ENCODE data around the gene BTG4. TPM values are rescaled to one million over a fixed set of nuclear protein-coding genes. Genes with fewer than 3 reads are reported as not detected.

BTG4 gene
- total RNA-seq, 4 donors from 2014 or later: not detected

- intact Hi-C loops (cut with DNase I): no loop called here
- Histone ChIP-seq H3K4me3 (replicated peaks in 1 of 3) (no peak overlapping the region), H3K9me3 (no peaks in the 10 kb centered on the region), H3K4me1 (no peaks in the 10 kb centered on the region), H3K27ac (no peak overlapping the region), H3K36me3 (no peaks in the 10 kb centered on the region), H3K27me3 (no peaks in the 10 kb centered on the region)
- TF ChIP-seq CTCF (IDR thresholded peaks at IDR 0.05) (no peak), POLR2A (IDR thresholded peaks at IDR 0.05) (no peak)
- 96 to 98% methylated on average over 2 of the region's 2 CpGs for WGBS, 2 donors
- DNase-seq: no peak
These were observed 8.4 kb upstream of the BTG4 start for GRCh38 chr11:111520560-111520959.

DNA sequence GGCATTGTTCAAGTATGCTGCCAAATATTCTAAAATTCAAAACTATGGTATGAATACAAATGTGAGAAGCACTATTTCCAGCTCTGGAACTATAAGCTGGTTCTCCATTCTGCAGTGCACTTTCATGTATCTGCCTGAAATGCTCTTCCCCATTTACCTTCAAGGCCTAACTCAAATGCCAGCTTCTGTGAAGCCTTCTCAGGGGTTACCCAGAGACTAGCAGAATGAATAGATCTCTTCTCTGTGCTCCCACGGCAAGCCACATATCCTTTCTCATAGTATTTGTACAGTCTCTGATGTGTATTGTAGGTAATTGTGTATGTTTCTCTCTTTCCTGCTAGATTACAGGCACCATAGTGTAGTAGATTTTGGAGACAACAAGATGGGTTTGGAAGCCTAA, 6.5 kb upstream of the BTG4 start:
- H3K4me1 ChIP-seq: no peaks in the 10 kb centered on the region
- WGBS, 2 donors: 61 to 68% methylated on average over 1 of the region's 1 CpG
- intact Hi-C loops (cut with DNase I): no loop called here
- no peak for DNase-seq
- no peaks in the 10 kb centered on the region for H3K27me3 ChIP-seq
- TF ChIP-seq CTCF (IDR thresholded peaks at IDR 0.05) (no peak), POLR2A (IDR thresholded peaks at IDR 0.05) (no peak)
- no peak overlapping the region for H3K4me3 ChIP-seq (replicated peaks in 1 of 3)
- no peaks in the 10 kb centered on the region for H3K9me3 ChIP-seq
- H3K27ac ChIP-seq: no peak overlapping the region
- no peaks in the 10 kb centered on the region for H3K36me3 ChIP-seq

DNA sequence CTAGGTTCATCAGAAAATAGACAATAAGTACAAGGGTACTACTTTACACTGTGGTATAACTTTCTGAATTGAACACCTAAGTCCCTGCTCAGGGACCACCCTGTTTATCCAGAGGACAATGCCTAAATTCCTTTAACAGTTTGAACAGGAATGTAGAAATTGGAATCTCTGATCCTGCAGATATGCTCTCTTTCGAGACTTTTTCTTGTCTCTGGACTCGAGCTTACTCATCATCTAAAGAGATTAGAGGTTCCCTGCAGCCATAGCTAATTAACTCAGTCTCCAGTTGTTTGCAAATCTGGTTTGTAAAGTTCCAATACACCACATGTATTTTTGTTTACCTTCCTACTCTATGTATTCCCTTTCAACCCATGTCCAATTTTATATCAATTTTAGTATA, 3.4 kb upstream of the BTG4 start:
- TF ChIP-seq CTCF (IDR thresholded peaks at IDR 0.05): no peak
- no peak for TF ChIP-seq POLR2A (IDR thresholded peaks at IDR 0.05)
- intact Hi-C loops (cut with DNase I): no loop called here
- no peak for DNase-seq
- Histone ChIP-seq H3K4me1 (peaks cover 0 to 11% of the 10 kb centered on the region in 2 donors), H3K27me3 (no peaks in the 10 kb centered on the region), H3K4me3 (replicated peaks in 1 of 3) (no peak overlapping the region), H3K9me3 (no peaks in the 10 kb centered on the region), H3K36me3 (no peaks in the 10 kb centered on the region), H3K27ac (no peak overlapping the region)
- 92 to 94% methylated on average over 2 of the region's 2 CpGs for WGBS, 2 donors

DNA sequence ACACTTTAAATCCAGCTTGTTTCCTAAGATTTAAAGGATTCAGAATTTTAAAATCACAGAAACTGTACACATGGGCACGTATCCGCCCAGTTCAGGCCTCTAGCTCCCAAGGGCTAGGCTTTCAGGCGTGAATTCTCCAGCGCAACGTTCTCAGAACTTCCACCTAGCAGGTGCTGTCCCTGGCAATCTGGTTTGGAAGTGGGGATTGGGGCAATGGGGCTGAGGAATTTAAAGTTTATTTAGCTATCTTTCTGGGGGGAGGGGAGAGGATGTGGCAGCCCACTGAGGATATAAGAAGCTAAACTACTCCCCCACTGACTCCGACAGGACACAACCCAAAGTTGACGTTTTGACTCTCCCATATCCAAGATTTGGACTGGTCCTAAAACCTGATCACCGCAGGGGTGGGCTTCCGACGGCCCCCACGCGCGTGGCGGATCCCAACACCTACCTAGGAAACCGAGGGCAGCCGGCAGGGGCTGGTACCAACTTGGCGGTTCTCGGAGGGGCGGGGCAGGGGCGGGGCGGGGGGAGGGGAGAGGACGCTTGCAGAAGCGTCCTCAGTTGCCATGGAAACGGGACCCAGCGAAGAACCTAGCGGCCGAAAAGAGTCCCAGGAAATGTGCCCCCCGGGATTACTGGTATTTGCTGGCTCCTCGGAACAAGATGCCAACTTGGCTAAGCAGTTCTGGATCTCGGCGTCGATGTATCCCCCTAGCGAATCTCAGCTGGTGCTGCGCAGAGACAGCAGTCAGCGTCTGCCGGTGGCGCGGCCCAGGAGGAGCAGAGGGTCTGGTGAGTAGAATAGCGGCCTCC, 2.2 kb upstream of the BTG4 start, which contains the start of gene HOATZ:
HOATZ (plus strand) TSS at position 563 of the 816 bp plus-strand sequence; CDS start at position 570, 7 bp downstream.
- intact Hi-C loops (cut with DNase I): no loop called here
- Histone ChIP-seq H3K36me3 (no peaks in the 10 kb centered on the region), H3K4me3 (replicated peaks in 1 of 3) (no peak within 1 kb of the TSS), H3K27me3 (no peaks in the 10 kb centered on the region), H3K27ac (no peak within 1 kb of the TSS), H3K4me1 (peaks cover 0 to 11% of the 10 kb centered on the region in 2 donors), H3K9me3 (no peaks in the 10 kb centered on the region)
- DNase-seq: peak; percentile 38 to 46
- WGBS, 2 donors: 33 to 41% methylated on average over 18 to 19 of the region's 39 CpGs
- no peak for TF ChIP-seq POLR2A (IDR thresholded peaks at IDR 0.05)
- TF ChIP-seq CTCF (IDR thresholded peaks at IDR 0.05): peak in 1 of 6 experiments; percentile 17

- no peaks in the 10 kb centered on the region for H3K27me3 ChIP-seq
- H3K9me3 ChIP-seq: no peaks in the 10 kb centered on the region
- DNase-seq: no peak
- intact Hi-C loops (cut with DNase I): no loop called here
- H3K4me3 ChIP-seq (replicated peaks in 1 of 3): peak overlapping the region in 1 of 3 donors; percentile 41
- 45% methylated on average over 6 of the region's 6 CpGs for WGBS, 2 donors
- H3K4me1 ChIP-seq: peaks cover 0 to 11% of the 10 kb centered on the region in 2 donors
- H3K36me3 ChIP-seq: no peaks in the 10 kb centered on the region
- TF ChIP-seq POLR2A (IDR thresholded peaks at IDR 0.05) (no peak), CTCF (IDR thresholded peaks at IDR 0.05) (no peak)
- no peak overlapping the region for H3K27ac ChIP-seq
These were observed 1.0 kb upstream of the BTG4 start for GRCh38 chr11:111513240-111513605.

Data from thyroid gland (tissue), 4 donors.